Measurements from ENCODE around the gene KCNK18.

The KCNK18 gene

DNA sequence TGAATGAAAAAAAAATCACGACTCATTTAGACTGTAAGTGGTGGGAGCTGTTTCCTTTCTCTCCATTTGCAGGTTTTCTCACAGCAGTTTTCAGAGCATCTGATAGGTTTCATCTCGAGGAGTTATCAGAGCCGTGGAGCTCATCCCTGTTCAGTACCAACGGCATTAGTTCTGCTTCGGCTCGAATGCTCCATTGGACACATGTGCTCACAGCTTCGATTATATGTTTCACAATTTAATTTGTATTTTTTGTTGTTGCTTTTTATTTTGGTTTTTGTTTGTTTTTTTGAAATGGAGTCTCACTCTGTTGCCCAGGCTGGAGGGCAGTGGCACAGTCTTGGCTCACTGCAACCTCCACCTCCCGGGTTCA, 45.2 kb downstream of the KCNK18 start:
- no peaks in the 10 kb centered on the region for H3K9me3 ChIP-seq (ENCODE audit: control insufficient read depth, low read depth, low read length)
- peaks cover 46% of the 10 kb centered on the region for H3K27me3 ChIP-seq (ENCODE audit: control insufficient read depth, insufficient read depth, low read length)
- H3K4me1 ChIP-seq (ENCODE audit: control insufficient read depth, low read depth, low read length) = peaks cover 4% of the 10 kb centered on the region
- no peak overlapping the region for H3K9ac ChIP-seq (ENCODE audit: low read length)
- peak overlapping the region; percentile 56 for H3K4me3 ChIP-seq (ENCODE audit: low read length)
- no peaks in the 10 kb centered on the region for H3K36me3 ChIP-seq (ENCODE audit: control insufficient read depth, low read depth, low read length)
- no peak overlapping the region for H3K27ac ChIP-seq (ENCODE audit: low read length)

DNA sequence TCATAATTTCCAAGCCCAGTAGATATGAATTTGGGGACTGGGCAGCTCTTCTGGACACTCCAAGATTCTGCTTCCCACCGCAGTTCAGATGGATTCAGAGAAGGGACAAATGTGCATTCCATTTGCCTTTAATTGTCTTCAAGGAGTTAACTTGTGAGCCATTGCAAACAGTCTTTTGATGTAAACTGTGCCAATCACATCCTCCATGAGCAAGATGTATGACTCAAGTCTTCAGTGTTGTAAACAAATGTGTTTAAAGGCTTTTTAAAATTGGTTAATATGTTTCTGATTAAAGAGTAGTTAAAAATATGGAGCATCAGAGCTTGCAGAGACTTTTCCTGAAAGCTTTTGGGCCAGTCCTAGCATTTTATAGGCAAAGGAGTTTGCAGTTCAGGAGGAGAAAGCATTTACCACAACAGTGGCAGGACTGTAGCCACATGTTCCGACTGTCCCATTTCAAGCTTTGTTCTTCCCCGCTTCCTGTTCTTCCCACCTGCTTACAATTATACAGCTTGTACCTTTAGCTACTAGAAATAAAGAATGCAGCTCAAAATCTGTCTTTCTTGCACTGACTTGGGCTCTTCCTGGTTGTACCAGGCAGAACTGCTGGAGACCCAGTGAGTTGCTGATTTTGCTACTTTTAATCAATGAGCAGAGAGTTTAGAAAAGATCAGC, 49.8 kb downstream of the KCNK18 start:
- Histone ChIP-seq H3K27ac (ENCODE audit: low read length) (no peak overlapping the region), H3K4me3 (ENCODE audit: low read length) (no peak overlapping the region), H3K36me3 (ENCODE audit: control insufficient read depth, low read depth, low read length) (no peaks in the 10 kb centered on the region), H3K4me1 (ENCODE audit: control insufficient read depth, low read depth, low read length) (peaks cover 5% of the 10 kb centered on the region), H3K27me3 (ENCODE audit: control insufficient read depth, insufficient read depth, low read length) (peaks cover 24% of the 10 kb centered on the region), H3K9me3 (ENCODE audit: control insufficient read depth, low read depth, low read length) (no peaks in the 10 kb centered on the region), H3K9ac (ENCODE audit: low read length) (no peak overlapping the region)

DNA sequence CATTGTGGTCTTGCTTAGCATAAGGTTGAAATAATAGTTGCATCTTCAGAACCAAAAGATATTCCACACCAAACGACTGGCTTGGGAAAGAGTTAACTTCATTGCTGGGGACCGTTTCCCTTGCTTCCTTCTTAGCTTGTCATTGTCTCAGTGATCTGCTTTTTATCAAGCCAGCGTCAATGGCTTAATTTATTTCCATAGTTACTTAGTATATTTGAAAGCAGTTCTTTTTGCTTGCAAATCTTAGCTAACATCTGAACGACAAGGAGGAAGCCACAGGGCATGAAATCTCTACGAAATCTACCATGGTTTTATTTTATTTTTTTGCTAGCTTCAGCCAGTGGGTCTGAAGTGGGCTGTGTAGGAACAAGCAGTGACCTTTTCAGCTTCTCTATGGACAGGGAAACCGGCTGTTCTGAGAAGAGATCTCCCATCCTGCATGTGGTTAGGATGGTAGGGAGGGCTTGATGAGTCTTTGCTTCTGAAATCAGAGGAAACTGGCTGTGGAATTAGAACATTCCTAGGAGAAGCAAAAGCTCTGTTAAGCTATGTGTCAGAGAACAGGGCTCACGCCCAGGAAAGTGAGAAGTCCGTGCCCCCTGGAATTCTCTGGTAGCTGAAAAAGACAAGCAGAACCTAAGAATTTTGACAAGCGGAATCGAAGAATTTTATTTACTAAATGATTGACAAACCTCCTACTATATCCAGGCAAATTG, 51.6 kb downstream of the KCNK18 start:
- H3K4me1 ChIP-seq (ENCODE audit: control insufficient read depth, low read depth, low read length) = peaks cover 5% of the 10 kb centered on the region
- no peak overlapping the region for H3K4me3 ChIP-seq (ENCODE audit: low read length)
- peaks cover 6% of the 10 kb centered on the region for H3K27me3 ChIP-seq (ENCODE audit: control insufficient read depth, insufficient read depth, low read length)
- no peaks in the 10 kb centered on the region for H3K36me3 ChIP-seq (ENCODE audit: control insufficient read depth, low read depth, low read length)
- no peaks in the 10 kb centered on the region for H3K9me3 ChIP-seq (ENCODE audit: control insufficient read depth, low read depth, low read length)
- no peak overlapping the region for H3K27ac ChIP-seq (ENCODE audit: low read length)
- no peak overlapping the region for H3K9ac ChIP-seq (ENCODE audit: low read length)

DNA sequence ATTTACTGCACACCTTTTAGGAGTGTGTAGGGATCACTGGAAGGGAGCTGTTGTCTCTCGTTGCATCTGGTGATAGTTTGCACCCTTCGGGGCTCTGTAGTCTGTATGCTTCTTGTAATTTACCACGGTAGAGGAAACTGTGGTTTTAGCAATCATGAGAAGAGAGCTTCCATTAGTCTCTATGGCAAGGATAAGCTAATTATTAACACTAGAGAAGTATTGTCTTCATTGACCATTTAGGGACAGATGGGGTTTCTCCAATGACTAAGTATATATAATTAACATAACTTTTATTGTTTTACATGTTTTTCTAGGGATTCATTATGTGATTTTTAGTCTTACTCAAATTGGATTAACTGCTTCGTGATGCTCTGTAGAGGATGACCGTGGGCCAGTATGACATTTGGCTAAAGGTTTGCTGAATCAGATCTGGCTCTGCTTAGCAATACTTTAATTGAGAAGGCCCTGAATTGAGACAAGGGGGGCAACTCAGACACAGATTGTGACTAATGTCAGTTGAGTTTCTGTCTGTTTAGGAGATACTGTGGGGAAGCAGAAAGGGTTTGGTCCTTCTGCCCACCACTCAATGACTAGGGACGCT, 52.3 kb downstream of the KCNK18 start:
- no peaks in the 10 kb centered on the region for H3K27me3 ChIP-seq (ENCODE audit: control insufficient read depth, insufficient read depth, low read length)
- peaks cover 5% of the 10 kb centered on the region for H3K4me1 ChIP-seq (ENCODE audit: control insufficient read depth, low read depth, low read length)
- H3K27ac ChIP-seq (ENCODE audit: low read length) = no peak overlapping the region
- no peak overlapping the region for H3K9ac ChIP-seq (ENCODE audit: low read length)
- H3K36me3 ChIP-seq (ENCODE audit: control insufficient read depth, low read depth, low read length) = no peaks in the 10 kb centered on the region
- H3K9me3 ChIP-seq (ENCODE audit: control insufficient read depth, low read depth, low read length) = no peaks in the 10 kb centered on the region
- H3K4me3 ChIP-seq (ENCODE audit: low read length) = no peak overlapping the region

DNA sequence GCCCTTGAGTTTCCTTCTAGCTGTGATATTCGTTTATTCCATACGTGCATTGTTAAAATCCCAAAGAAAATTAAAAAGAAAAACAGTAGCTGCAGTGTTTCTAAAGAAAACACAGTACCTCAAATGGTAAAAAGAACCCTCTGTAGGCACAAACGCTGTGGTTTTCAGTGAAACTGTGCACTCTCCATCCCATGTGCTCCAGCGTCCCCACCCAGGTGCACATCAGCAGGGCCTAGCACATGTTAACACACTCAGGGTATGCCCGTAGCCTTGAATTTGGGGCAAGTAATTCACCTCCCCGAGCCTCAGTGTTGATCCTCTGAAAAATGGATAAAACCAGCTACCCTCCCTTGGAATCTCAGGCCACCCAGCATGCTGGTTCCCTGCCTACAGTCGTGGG, 53.1 kb downstream of the KCNK18 start:
- Histone ChIP-seq H3K27ac (ENCODE audit: low read length) (no peak overlapping the region), H3K4me1 (ENCODE audit: control insufficient read depth, low read depth, low read length) (peaks cover 5% of the 10 kb centered on the region), H3K27me3 (ENCODE audit: control insufficient read depth, insufficient read depth, low read length) (no peaks in the 10 kb centered on the region)

DNA sequence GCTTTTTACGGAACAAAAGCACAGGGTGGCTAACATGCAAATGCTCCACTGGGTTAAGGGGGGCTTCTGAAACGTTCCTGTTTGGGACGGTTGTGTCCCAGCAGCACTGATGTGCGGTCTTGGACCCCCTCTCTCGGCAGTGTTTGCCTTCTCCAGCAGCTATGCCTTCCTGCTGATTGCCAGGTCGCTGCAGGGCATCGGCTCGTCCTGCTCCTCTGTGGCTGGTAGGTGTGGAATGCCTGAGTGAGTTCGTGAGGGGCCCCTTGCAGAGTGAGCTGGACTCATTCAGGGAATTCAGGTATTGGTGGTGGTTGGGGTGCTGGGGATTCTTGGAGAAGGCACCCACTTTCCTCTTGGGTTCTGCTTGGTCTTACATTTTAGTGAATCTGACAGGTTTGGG, 56.6 kb downstream of the KCNK18 start:
- H3K27me3 ChIP-seq (ENCODE audit: control insufficient read depth, insufficient read depth, low read length) = no peaks in the 10 kb centered on the region
- H3K9ac ChIP-seq (ENCODE audit: low read length) = no peak overlapping the region
- H3K4me1 ChIP-seq (ENCODE audit: control insufficient read depth, low read depth, low read length) = peaks cover 11% of the 10 kb centered on the region
- no peak overlapping the region for H3K27ac ChIP-seq (ENCODE audit: low read length)
- H3K36me3 ChIP-seq (ENCODE audit: control insufficient read depth, low read depth, low read length) = no peaks in the 10 kb centered on the region
- no peak overlapping the region for H3K4me3 ChIP-seq (ENCODE audit: low read length)
- H3K9me3 ChIP-seq (ENCODE audit: control insufficient read depth, low read depth, low read length) = no peaks in the 10 kb centered on the region

More for the DNA sequence above, 53.1 kb downstream of the KCNK18 start:
- Histone ChIP-seq H3K9ac (ENCODE audit: low read length) (no peak overlapping the region), H3K9me3 (ENCODE audit: control insufficient read depth, low read depth, low read length) (no peaks in the 10 kb centered on the region), H3K4me3 (ENCODE audit: low read length) (no peak overlapping the region), H3K36me3 (ENCODE audit: control insufficient read depth, low read depth, low read length) (no peaks in the 10 kb centered on the region)

DNA sequence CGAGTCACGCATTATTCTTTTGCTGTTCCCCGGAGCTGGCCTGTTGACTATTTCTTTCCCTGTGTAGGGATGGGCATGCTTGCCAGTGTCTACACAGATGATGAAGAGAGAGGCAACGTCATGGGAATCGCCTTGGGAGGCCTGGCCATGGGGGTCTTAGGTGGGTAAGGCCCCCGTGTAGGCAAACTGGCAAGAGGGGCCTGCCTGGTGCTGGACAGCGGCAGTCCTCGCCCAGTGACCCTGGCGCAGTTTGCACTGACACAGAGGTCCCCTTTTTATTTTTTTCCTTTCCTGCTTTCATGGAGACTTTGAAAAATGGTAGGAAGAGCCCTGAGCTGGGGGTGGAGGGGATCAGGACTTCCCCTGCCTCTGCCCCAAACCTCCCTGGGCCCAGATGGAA, 57.0 kb downstream of the KCNK18 start:
- Histone ChIP-seq H3K9me3 (ENCODE audit: control insufficient read depth, low read depth, low read length) (no peaks in the 10 kb centered on the region), H3K4me3 (ENCODE audit: low read length) (no peak overlapping the region), H3K4me1 (ENCODE audit: control insufficient read depth, low read depth, low read length) (peaks cover 13% of the 10 kb centered on the region), H3K27ac (ENCODE audit: low read length) (no peak overlapping the region), H3K36me3 (ENCODE audit: control insufficient read depth, low read depth, low read length) (no peaks in the 10 kb centered on the region), H3K9ac (ENCODE audit: low read length) (no peak overlapping the region), H3K27me3 (ENCODE audit: control insufficient read depth, insufficient read depth, low read length) (no peaks in the 10 kb centered on the region)

DNA sequence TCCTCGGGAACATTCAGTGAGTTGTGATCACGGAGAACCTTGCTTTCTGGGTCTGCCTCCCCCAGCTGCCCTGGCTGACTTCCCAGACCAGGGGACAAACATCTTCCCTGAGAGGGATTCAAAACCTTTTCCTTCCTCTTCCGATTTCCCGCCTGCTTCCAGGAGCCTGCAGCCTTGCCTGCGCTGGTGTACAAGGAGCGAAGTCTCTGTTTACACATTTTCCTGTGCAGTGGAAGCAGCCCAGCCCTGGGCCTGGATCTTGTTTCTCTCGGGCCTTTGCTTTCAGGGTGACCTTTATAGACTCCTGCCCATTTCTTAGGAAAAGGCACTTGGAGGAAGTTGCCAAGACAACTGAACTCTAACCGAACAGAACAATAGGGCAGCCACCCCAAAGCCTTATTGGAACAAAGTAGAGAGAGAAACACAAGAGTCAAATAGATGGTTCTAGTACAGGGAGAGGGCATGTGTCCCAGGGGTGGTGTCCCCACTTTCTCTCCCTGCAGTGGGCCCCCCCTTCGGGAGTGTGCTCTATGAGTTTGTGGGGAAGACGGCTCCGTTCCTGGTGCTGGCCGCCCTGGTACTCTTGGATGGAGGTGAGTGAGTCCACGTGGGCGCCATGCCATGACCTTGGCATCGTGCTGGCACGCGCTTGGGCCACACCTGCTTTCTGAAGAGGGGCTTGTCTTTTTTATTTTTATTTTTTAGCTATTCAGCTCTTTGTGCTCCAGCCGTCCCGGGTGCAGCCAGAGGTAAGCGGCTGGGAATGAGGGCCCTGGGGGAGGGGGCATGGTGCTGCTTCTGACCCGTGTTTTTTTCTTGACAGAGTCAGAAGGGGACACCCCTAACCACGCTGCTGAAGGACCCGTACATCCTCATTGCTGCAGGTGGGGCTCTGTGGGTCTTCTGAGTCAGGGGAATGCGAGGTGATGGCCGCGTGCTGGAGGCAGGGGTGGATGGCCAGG, 57.8 kb downstream of the KCNK18 start:
- Histone ChIP-seq H3K4me1 (ENCODE audit: control insufficient read depth, low read depth, low read length) (peaks cover 20% of the 10 kb centered on the region), H3K4me3 (ENCODE audit: low read length) (no peak overlapping the region), H3K36me3 (ENCODE audit: control insufficient read depth, low read depth, low read length) (no peaks in the 10 kb centered on the region), H3K27ac (ENCODE audit: low read length) (no peak overlapping the region), H3K9me3 (ENCODE audit: control insufficient read depth, low read depth, low read length) (no peaks in the 10 kb centered on the region), H3K27me3 (ENCODE audit: control insufficient read depth, insufficient read depth, low read length) (no peaks in the 10 kb centered on the region), H3K9ac (ENCODE audit: low read length) (no peak overlapping the region)

DNA sequence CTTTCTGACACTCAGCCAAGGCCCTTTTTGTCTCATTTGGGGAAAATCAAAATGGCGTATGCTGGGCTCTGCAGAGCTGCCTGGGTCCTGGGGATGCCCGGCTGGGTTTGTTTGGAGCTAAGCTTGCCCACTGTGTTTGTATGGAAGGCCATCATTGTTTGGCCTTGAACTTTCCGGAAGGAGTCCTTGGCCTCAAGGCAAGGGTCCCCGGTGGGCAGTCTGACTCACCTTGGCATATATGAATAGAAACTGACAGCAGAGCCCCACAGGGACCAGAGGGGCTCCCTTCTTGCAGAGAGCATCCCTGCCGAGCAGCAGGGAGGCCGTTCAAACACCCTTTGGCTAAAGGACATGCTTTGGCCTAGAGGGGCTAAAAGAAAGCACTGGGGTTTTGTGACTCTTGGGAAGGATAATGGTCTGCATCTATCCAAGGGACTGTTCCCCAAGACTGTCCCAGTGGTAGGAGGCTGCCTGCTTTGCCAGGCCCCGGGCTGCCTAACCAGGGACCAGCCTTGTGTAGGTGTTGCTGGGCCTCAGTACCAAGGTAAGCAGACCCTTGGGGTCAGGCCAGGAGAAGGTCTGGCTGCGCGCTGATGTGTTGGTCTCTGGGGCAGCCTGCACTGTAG, 58.7 kb downstream of the KCNK18 start:
- peaks cover 28% of the 10 kb centered on the region for H3K4me1 ChIP-seq (ENCODE audit: control insufficient read depth, low read depth, low read length)
- H3K36me3 ChIP-seq (ENCODE audit: control insufficient read depth, low read depth, low read length) = no peaks in the 10 kb centered on the region
- no peaks in the 10 kb centered on the region for H3K27me3 ChIP-seq (ENCODE audit: control insufficient read depth, insufficient read depth, low read length)
- no peak overlapping the region for H3K27ac ChIP-seq (ENCODE audit: low read length)
- no peak overlapping the region for H3K9ac ChIP-seq (ENCODE audit: low read length)
- H3K4me3 ChIP-seq (ENCODE audit: low read length) = no peak overlapping the region
- no peaks in the 10 kb centered on the region for H3K9me3 ChIP-seq (ENCODE audit: control insufficient read depth, low read depth, low read length)

DNA sequence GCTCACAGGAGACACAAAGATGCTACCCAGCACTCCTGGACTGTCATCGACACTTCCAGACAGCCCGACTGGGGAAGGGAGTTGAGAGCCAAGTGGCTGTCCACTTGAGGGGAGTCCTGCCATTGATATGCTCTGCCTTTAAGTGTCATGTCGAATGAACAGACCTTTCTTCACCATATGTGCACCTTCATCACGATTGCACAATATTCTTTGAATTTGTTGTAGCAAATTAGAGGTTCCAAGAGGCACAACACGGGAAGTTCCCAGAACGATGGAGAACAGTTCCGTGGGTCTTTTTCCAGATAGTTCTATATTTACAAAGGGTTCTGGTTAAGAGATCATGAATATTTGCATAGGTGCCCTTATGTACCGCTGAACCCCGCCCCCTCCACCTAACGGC, 59.6 kb downstream of the KCNK18 start:
- Histone ChIP-seq H3K27me3 (ENCODE audit: control insufficient read depth, insufficient read depth, low read length) (no peaks in the 10 kb centered on the region), H3K9ac (ENCODE audit: low read length) (no peak overlapping the region), H3K4me1 (ENCODE audit: control insufficient read depth, low read depth, low read length) (peaks cover 23% of the 10 kb centered on the region), H3K4me3 (ENCODE audit: low read length) (no peak overlapping the region), H3K36me3 (ENCODE audit: control insufficient read depth, low read depth, low read length) (no peaks in the 10 kb centered on the region), H3K9me3 (ENCODE audit: control insufficient read depth, low read depth, low read length) (no peaks in the 10 kb centered on the region), H3K27ac (ENCODE audit: low read length) (no peak overlapping the region)

DNA sequence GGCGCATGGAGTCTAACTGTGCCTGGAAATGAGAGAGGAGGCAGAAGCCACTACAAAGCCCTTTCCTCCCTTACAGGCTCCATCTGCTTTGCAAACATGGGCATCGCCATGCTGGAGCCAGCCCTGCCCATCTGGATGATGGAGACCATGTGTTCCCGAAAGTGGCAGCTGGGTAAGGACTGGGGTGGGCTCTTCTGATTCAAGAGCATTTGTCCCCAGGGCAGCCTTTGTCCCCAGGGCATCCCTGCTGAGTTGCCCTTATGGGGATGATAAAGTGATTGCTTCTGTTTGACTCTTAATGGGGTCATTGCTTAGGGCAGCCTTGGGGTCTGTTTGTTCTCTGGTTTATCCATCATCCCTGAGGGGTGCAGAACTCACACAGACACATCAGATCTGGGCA, 60.4 kb downstream of the KCNK18 start:
- H3K9ac ChIP-seq (ENCODE audit: low read length) = no peak overlapping the region
- H3K4me3 ChIP-seq (ENCODE audit: low read length) = no peak overlapping the region
- H3K9me3 ChIP-seq (ENCODE audit: control insufficient read depth, low read depth, low read length) = no peaks in the 10 kb centered on the region

More for the DNA sequence above, 60.4 kb downstream of the KCNK18 start:
- Histone ChIP-seq H3K27ac (ENCODE audit: low read length) (no peak overlapping the region), H3K27me3 (ENCODE audit: control insufficient read depth, insufficient read depth, low read length) (no peaks in the 10 kb centered on the region), H3K36me3 (ENCODE audit: control insufficient read depth, low read depth, low read length) (no peaks in the 10 kb centered on the region), H3K4me1 (ENCODE audit: control insufficient read depth, low read depth, low read length) (peaks cover 23% of the 10 kb centered on the region)

All from iPS-18a (cell line).